CD4-positive, alpha-beta T cell treated with Interleukin-2 at 100 ng/mL for 4 hours (primary cell): Measurements from ENCODE around the gene FCSK.

Source experiments
- DNase-seq: peaks from one replicate; pipeline ENCODE4 v3.0.0-alpha.2; 2020; ENCODE audit warnings: low spot score

Gene FCSK

GRCh38 chr16:70480127-70481105 lies 26.0 kb downstream of the FCSK start:
- DNase-seq = no peak

- no peak for DNase-seq
Observed at GRCh38 chr16:70481929-70482536, 27.6 kb downstream of the FCSK start.

GRCh38 chr16:70482624-70483023 lies 28.2 kb downstream of the FCSK start:
- DNase-seq = no peak

- DNase-seq = no peak
Observed at GRCh38 chr16:70483426-70483825, 29.0 kb downstream of the FCSK start.

- DNase-seq = no peak
Observed at GRCh38 chr16:70484867-70485266, 30.5 kb downstream of the FCSK start.

- no peak for DNase-seq
Observed at GRCh38 chr16:70490261-70490660, 35.9 kb downstream of the FCSK start.

GRCh38 chr16:70493802-70494201 lies 39.4 kb downstream of the FCSK start:
- no peak for DNase-seq

GRCh38 chr16:70494202-70494770 lies 39.9 kb downstream of the FCSK start:
- no peak for DNase-seq

GRCh38 chr16:70494777-70495176 lies 40.4 kb downstream of the FCSK start:
- no peak for DNase-seq

GRCh38 chr16:70495425-70496182 lies 41.2 kb downstream of the FCSK start:
- DNase-seq = no peak

- no peak for DNase-seq
Observed at GRCh38 chr16:70496513-70496912, 42.1 kb downstream of the FCSK start.

- peak; percentile 49 for DNase-seq
Observed at GRCh38 chr16:70508752-70509151, 54.4 kb downstream of the FCSK start.

GRCh38 chr16:70510216-70510615 lies 55.8 kb downstream of the FCSK start:
- DNase-seq = no peak

GRCh38 chr16:70511833-70512232 lies 57.4 kb downstream of the FCSK start:
- DNase-seq = no peak

- no peak for DNase-seq
Observed at GRCh38 chr16:70512456-70512855, 58.1 kb downstream of the FCSK start.

- DNase-seq = peak; percentile 67
Observed at GRCh38 chr16:70520612-70521297, 66.4 kb downstream of the FCSK start.

GRCh38 chr16:70522216-70523075 lies 68.1 kb downstream of the FCSK start:
- peak; percentile 11 for DNase-seq

GRCh38 chr16:70523076-70523742 lies 68.8 kb downstream of the FCSK start, which contains the start of gene COG4:
Gene COG4 (minus strand): TSS chr16:70523554. CDS start chr16:70523543, 11 bp downstream.
- peak; percentile 92 for DNase-seq

GRCh38 chr16:70523743-70524398 lies 69.5 kb downstream of the FCSK start, which contains the start of gene SF3B3:
Gene SF3B3 (plus strand): TSS chr16:70523816. CDS start chr16:70526657, 2,841 bp downstream.
- no peak for DNase-seq
